Upper lobe of right lung (tissue), 1 donor: ENCODE results near the gene CNPY1. TPM values are rescaled to one million over a fixed set of nuclear protein-coding genes. Genes with fewer than 3 reads are reported as not detected.
A peak's percentile ranks its signal among the peaks of the same experiment; 100 is the strongest.

Experiments used
- ATAC-seq: fragments of 200-7000 bp; cut with Tn5 transposase; one replicate; pipeline ENCODE4 v1.9.1; 2020; ENCODE audit warnings: mild to moderate bottlenecking, moderate library complexity
- DNase-seq: peaks from one replicate; pipeline ENCODE4 v3.0.0-alpha.2; 2020
- H3K27ac ChIP-seq: fragments of 200-600 bp; one replicate; pipeline ENCODE4 v1.8.0; 2022
- H3K27me3 ChIP-seq: fragments of 200-600 bp; one replicate; pipeline ENCODE4 v1.8.0; 2022; ENCODE audit warnings: mild to moderate bottlenecking
- H3K36me3 ChIP-seq: fragments of 200-600 bp; one replicate; pipeline ENCODE4 v1.8.0; 2022
- H3K4me1 ChIP-seq: fragments of 200-600 bp; one replicate; pipeline ENCODE4 v1.8.0; 2022
- H3K4me3 ChIP-seq: fragments of 200-600 bp; one replicate; pipeline ENCODE4 v1.8.0; 2022; ENCODE audit warnings: mild to moderate bottlenecking
- H3K9me3 ChIP-seq: fragments of 200-600 bp; one replicate; pipeline ENCODE4 v1.8.0; 2022
- CTCF ChIP-seq: fragments of 200-600 bp; IDR thresholded peaks from one replicate; pipeline ENCODE4 v1.8.0; 2022; ENCODE audit warnings: antibody characterized with exemption
- intact Hi-C: fragments of 100-400 bp; cut with DNase I; formaldehyde crosslinking; loops from one replicate; pipeline ENCODE4 v1.11.0; 2022
- total RNA-seq: library from RNA; stranded (reverse); fragmentation: NEBNext Ultra II Directional; extraction: Animal tissue kit (Norgen Biotek cat#: 25700); gene quantifications from one replicate; pipeline ENCODE4 v1.2.1, GENCODE V29; 2021
- donor health status: DM: no; HTN: yes; CAD: no; lungs with severe emphysema.

CNPY1 gene
- total RNA-seq, 1 donor from 2014 or later: not detected

GRCh38 chr7:155533120-155533826 lies 13.1 kb downstream of the CNPY1 start:
- peak; percentile 50 for ATAC-seq
- Histone ChIP-seq H3K27ac (no peak overlapping the region), H3K36me3 (no peaks in the 10 kb centered on the region), H3K4me3 (peak overlapping the region; percentile 14), H3K27me3 (peaks cover 83% of the 10 kb centered on the region), H3K4me1 (peaks cover 12% of the 10 kb centered on the region), H3K9me3 (no peaks in the 10 kb centered on the region)
- intact Hi-C loops: no loop called here
- peak; percentile 63 for DNase-seq
- no peak for TF ChIP-seq CTCF

- H3K36me3 ChIP-seq: no peaks in the 10 kb centered on the region
- ATAC-seq: no peak
- peaks cover 12% of the 10 kb centered on the region for H3K4me1 ChIP-seq
- DNase-seq: no peak
- TF ChIP-seq CTCF: no peak
- H3K4me3 ChIP-seq: no peak overlapping the region
- peaks cover 81% of the 10 kb centered on the region for H3K27me3 ChIP-seq
- H3K9me3 ChIP-seq: no peaks in the 10 kb centered on the region
- intact Hi-C loops: no loop called here
- no peak overlapping the region for H3K27ac ChIP-seq
Measured at GRCh38 chr7:155532792-155533119, 13.6 kb downstream of the CNPY1 start.

GRCh38 chr7:155531681-155532080 lies 14.7 kb downstream of the CNPY1 start:
- H3K4me1 ChIP-seq: peaks cover 12% of the 10 kb centered on the region
- peak; percentile 18 for ATAC-seq
- H3K36me3 ChIP-seq: no peaks in the 10 kb centered on the region
- intact Hi-C loops: no loop called here
- H3K4me3 ChIP-seq: no peak overlapping the region
- TF ChIP-seq CTCF: no peak
- H3K9me3 ChIP-seq: no peaks in the 10 kb centered on the region
- H3K27ac ChIP-seq: no peak overlapping the region
- peak; percentile 65 for DNase-seq
- peaks cover 84% of the 10 kb centered on the region for H3K27me3 ChIP-seq

- ATAC-seq (no peak), DNase-seq (peak; percentile 21)
- intact Hi-C loops: no loop called here
- Histone ChIP-seq H3K4me3 (no peak overlapping the region), H3K27me3 (peaks cover 77% of the 10 kb centered on the region), H3K4me1 (peaks cover 12% of the 10 kb centered on the region), H3K9me3 (no peaks in the 10 kb centered on the region), H3K36me3 (no peaks in the 10 kb centered on the region), H3K27ac (no peak overlapping the region)
- no peak for TF ChIP-seq CTCF
Measured at GRCh38 chr7:155530601-155531000, 15.8 kb downstream of the CNPY1 start.

GRCh38 chr7:155529845-155530244 lies 16.5 kb downstream of the CNPY1 start:
- Histone ChIP-seq H3K27ac (no peak overlapping the region), H3K36me3 (no peaks in the 10 kb centered on the region), H3K4me3 (no peak overlapping the region), H3K9me3 (no peaks in the 10 kb centered on the region), H3K27me3 (peaks cover 71% of the 10 kb centered on the region), H3K4me1 (peaks cover 12% of the 10 kb centered on the region)
- ATAC-seq: no peak
- intact Hi-C loops: no loop called here
- TF ChIP-seq CTCF: no peak
- DNase-seq: peak; percentile 18

GRCh38 chr7:155529346-155529745 lies 17.0 kb downstream of the CNPY1 start:
- ATAC-seq (no peak), DNase-seq (peak; percentile 41)
- Histone ChIP-seq H3K27ac (no peak overlapping the region), H3K4me1 (peaks cover 12% of the 10 kb centered on the region), H3K4me3 (no peak overlapping the region), H3K9me3 (no peaks in the 10 kb centered on the region), H3K36me3 (no peaks in the 10 kb centered on the region), H3K27me3 (peaks cover 66% of the 10 kb centered on the region)
- intact Hi-C loops: no loop called here
- TF ChIP-seq CTCF: no peak
